ENCODE results near the gene OR4D11. TPM values are rescaled to one million over a fixed set of nuclear protein-coding genes. Genes with fewer than 3 reads are reported as not detected.

OR4D11 gene
- not detected for polyA plus RNA-seq (2013, experiment 1 of 2)
- not detected for polyA plus RNA-seq (2013, experiment 2 of 2)

DNA sequence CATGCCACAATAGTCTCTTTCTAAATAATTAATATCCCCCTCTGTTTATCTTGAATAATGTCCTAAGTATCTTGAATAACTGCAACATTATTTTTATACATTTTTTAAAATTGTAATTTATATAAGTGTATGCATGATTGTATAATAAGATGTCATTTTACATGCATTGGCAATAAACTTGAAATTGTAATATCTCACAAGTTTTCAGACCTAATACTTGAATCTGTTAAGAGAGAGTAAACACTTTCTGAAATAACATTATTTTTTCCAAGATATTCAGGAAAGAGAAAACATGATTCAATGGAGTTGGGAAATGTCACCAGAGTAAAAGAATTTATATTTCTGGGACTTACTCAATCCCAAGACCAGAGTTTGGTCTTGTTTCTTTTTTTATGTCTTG, at the start of gene OR4D11:
TSS of gene OR4D11 (plus strand) at position 301 of the 400 bp plus-strand sequence. CDS start at position 301, 0 bp downstream.
- Histone ChIP-seq H3K18ac (ENCODE audit: low read depth in 1 of 2, low read length in 2 of 2) (no peak within 1 kb of the TSS), H2BK120ac (ENCODE audit: low read depth, low read length) (no peak within 1 kb of the TSS), H3K4me1 (ENCODE audit: control insufficient read depth, insufficient read depth, low read depth, low read length) (no peaks in the 10 kb centered on the region), H3K79me1 (replicated peaks; ENCODE audit: low read length, poor library complexity, severe bottlenecking) (no peaks in the 10 kb centered on the region), H3K27ac (ENCODE audit: low read length, poor library complexity, severe bottlenecking) (no peak within 1 kb of the TSS), H3K4me3 (ENCODE audit: insufficient read depth in 1 of 2, low read depth in 1 of 2, low read length in 2 of 2) (no peak within 1 kb of the TSS), H4K91ac (ENCODE audit: low read length) (no peak within 1 kb of the TSS), H3K4ac (ENCODE audit: low read depth in 1 of 2, low read length in 2 of 2) (no peak within 1 kb of the TSS), H3K4me2 (ENCODE audit: low read length, poor library complexity, severe bottlenecking) (no peak within 1 kb of the TSS), H3K36me3 (ENCODE audit: control insufficient read depth in 1 of 2, insufficient read depth in 2 of 2, low read depth in 1 of 2, low read length in 2 of 2) (no peaks in the 10 kb centered on the region), H4K8ac (ENCODE audit: low read length) (no peak within 1 kb of the TSS), H3K14ac (ENCODE audit: low read length in 2 of 2) (no peak within 1 kb of the TSS), H2AK5ac (ENCODE audit: low read length, severe bottlenecking) (no peak within 1 kb of the TSS), H3K9ac (ENCODE audit: low read length) (no peak within 1 kb of the TSS), H3K27me3 (ENCODE audit: control insufficient read depth in 1 of 2, insufficient read depth in 1 of 2, low read length in 2 of 2) (no peaks in the 10 kb centered on the region), H2BK15ac (ENCODE audit: low read depth, poor library complexity, severe bottlenecking) (no peak within 1 kb of the TSS), H3K9me3 (ENCODE audit: control insufficient read depth, low read length) (no peaks in the 10 kb centered on the region), H2BK5ac (ENCODE audit: low read depth, low read length, poor library complexity, severe bottlenecking) (no peak within 1 kb of the TSS), H2BK12ac (ENCODE audit: low read length in 2 of 2) (no peak within 1 kb of the TSS), H2AFZ (ENCODE audit: low read depth, low read length) (no peak within 1 kb of the TSS), H3K23ac (ENCODE audit: low read length in 2 of 2) (no peak within 1 kb of the TSS)
- no peak for DNase-seq

DNA sequence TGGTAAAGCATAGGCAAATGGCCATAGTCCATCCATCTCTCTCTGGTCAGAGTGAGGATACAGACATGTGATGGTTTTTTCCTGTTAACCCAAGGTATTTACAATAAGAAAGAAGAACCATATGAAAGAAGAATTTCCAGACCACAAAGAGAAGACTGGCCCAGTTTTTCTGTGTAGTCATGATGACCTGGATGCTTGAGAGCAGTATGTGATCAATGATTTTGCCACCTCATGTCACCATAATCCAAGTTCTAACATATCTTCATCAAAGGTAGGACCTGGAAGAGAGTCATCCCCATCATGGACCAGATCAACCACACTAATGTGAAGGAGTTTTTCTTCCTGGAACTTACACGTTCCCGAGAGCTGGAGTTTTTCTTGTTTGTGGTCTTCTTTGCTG, 46.7 kb upstream of the OR4D11 start, which contains the start of gene OR4D6:
TSS of gene OR4D6 (plus strand) at position 301 of the 400 bp plus-strand sequence. CDS start at position 301, 0 bp downstream.
- no peak within 1 kb of the TSS for H3K4me2 ChIP-seq (ENCODE audit: low read length, poor library complexity, severe bottlenecking)
- H4K8ac ChIP-seq (ENCODE audit: low read length) = no peak within 1 kb of the TSS
- H3K27me3 ChIP-seq (ENCODE audit: control insufficient read depth in 1 of 2, insufficient read depth in 1 of 2, low read length in 2 of 2) = no peaks in the 10 kb centered on the region
- H3K4me3 ChIP-seq (ENCODE audit: insufficient read depth in 1 of 2, low read depth in 1 of 2, low read length in 2 of 2) = no peak within 1 kb of the TSS
- no peak for DNase-seq
- no CpG with 5 or more reads among the region's 2 CpGs for WGBS
- no peak within 1 kb of the TSS for H3K23ac ChIP-seq (ENCODE audit: low read length in 2 of 2)
- no peak within 1 kb of the TSS for H3K9ac ChIP-seq (ENCODE audit: low read length)
- no peaks in the 10 kb centered on the region for H3K4me1 ChIP-seq (ENCODE audit: control insufficient read depth, insufficient read depth, low read depth, low read length)
- H2AFZ ChIP-seq (ENCODE audit: low read depth, low read length) = no peak within 1 kb of the TSS
- no peak within 1 kb of the TSS for H2BK15ac ChIP-seq (ENCODE audit: low read depth, poor library complexity, severe bottlenecking)
- no peak within 1 kb of the TSS for H3K18ac ChIP-seq (ENCODE audit: low read depth in 1 of 2, low read length in 2 of 2)
- H3K9me3 ChIP-seq (ENCODE audit: control insufficient read depth, low read length) = no peaks in the 10 kb centered on the region
- H3K79me1 ChIP-seq (replicated peaks; ENCODE audit: low read length, poor library complexity, severe bottlenecking) = no peaks in the 10 kb centered on the region
- no peaks in the 10 kb centered on the region for H3K36me3 ChIP-seq (ENCODE audit: control insufficient read depth in 1 of 2, insufficient read depth in 2 of 2, low read depth in 1 of 2, low read length in 2 of 2)
- no peak within 1 kb of the TSS for H3K4ac ChIP-seq (ENCODE audit: low read depth in 1 of 2, low read length in 2 of 2)
- H2BK5ac ChIP-seq (ENCODE audit: low read depth, low read length, poor library complexity, severe bottlenecking) = no peak within 1 kb of the TSS
- no peak within 1 kb of the TSS for H4K91ac ChIP-seq (ENCODE audit: low read length)
- no peak within 1 kb of the TSS for H3K14ac ChIP-seq (ENCODE audit: low read length in 2 of 2)
- H2BK120ac ChIP-seq (ENCODE audit: low read depth, low read length) = no peak within 1 kb of the TSS
- H2BK12ac ChIP-seq (ENCODE audit: low read length in 2 of 2) = no peak within 1 kb of the TSS
- H2AK5ac ChIP-seq (ENCODE audit: low read length, severe bottlenecking) = no peak within 1 kb of the TSS
- H3K27ac ChIP-seq (ENCODE audit: low read length, poor library complexity, severe bottlenecking) = no peak within 1 kb of the TSS

DNA sequence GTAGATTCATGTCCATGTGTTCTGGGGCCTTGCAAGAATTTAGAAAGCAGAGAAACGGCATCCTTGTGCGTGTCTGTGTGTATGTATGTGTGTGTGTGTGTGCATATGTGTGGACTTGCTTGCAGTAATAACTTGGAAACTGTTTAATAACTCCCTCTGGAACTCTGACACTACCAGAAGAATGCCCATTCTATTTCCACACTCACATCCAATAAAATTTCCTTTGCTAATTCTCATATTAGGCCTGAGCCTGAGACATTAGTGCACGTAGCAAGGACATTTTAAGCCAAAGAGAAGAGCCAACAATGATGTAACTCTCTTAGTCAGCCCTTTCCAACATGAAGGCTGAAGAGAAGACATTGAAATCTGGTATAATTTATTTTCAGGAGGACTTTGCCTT, 43.5 kb upstream of the OR4D11 start:
- DNase-seq = no peak
- 50% methylated on average over 1 of the region's 3 CpGs for WGBS

DNA sequence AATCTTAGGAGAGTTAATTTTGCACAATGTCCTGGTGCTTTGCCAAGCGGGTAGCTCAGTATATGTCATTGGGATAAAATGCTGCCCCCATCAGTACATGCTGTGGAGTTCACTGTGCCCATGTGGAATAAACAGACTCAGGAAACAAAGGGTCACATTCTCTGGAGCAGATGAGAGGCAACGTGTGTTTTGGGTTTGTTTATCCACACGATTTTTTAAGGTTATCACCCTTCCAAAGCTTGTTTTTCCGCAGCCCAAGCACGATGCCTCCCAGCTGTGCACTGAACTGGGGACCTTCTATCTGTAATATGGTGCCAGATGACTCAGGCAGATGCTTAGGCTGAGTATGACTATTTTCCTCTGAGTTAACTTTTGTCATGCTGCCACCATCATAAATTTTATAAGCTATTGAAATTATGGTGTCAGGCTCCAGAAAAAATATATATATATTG, 40.2 kb upstream of the OR4D11 start:
- Histone ChIP-seq H2BK5ac (ENCODE audit: low read depth, low read length, poor library complexity, severe bottlenecking) (no peak overlapping the region), H2AFZ (ENCODE audit: low read depth, low read length) (no peak overlapping the region), H2BK12ac (ENCODE audit: low read length in 2 of 2) (no peak overlapping the region), H2AK5ac (ENCODE audit: low read length, severe bottlenecking) (no peak overlapping the region), H3K27ac (ENCODE audit: low read length, poor library complexity, severe bottlenecking) (no peak overlapping the region), H3K23ac (ENCODE audit: low read length in 2 of 2) (no peak overlapping the region), H3K27me3 (ENCODE audit: control insufficient read depth in 1 of 2, insufficient read depth in 1 of 2, low read length in 2 of 2) (no peaks in the 10 kb centered on the region), H4K8ac (ENCODE audit: low read length) (no peak overlapping the region), H3K4me1 (ENCODE audit: control insufficient read depth, insufficient read depth, low read depth, low read length) (no peaks in the 10 kb centered on the region), H3K4me2 (ENCODE audit: low read length, poor library complexity, severe bottlenecking) (no peak overlapping the region), H3K18ac (ENCODE audit: low read depth in 1 of 2, low read length in 2 of 2) (no peak overlapping the region), H3K79me1 (replicated peaks; ENCODE audit: low read length, poor library complexity, severe bottlenecking) (no peaks in the 10 kb centered on the region), H3K9ac (ENCODE audit: low read length) (peak overlapping the region; percentile 36), H3K4me3 (ENCODE audit: insufficient read depth in 1 of 2, low read depth in 1 of 2, low read length in 2 of 2) (peak overlapping the region in 1 of 2 experiments; percentile 59), H3K9me3 (ENCODE audit: control insufficient read depth, low read length) (no peaks in the 10 kb centered on the region), H3K36me3 (ENCODE audit: control insufficient read depth in 1 of 2, insufficient read depth in 2 of 2, low read depth in 1 of 2, low read length in 2 of 2) (no peaks in the 10 kb centered on the region), H3K14ac (ENCODE audit: low read length in 2 of 2) (no peak overlapping the region), H2BK15ac (ENCODE audit: low read depth, poor library complexity, severe bottlenecking) (no peak overlapping the region), H3K4ac (ENCODE audit: low read depth in 1 of 2, low read length in 2 of 2) (no peak overlapping the region), H2BK120ac (ENCODE audit: low read depth, low read length) (no peak overlapping the region), H4K91ac (ENCODE audit: low read length) (no peak overlapping the region)
- no peak for DNase-seq
- 62% methylated on average over 5 of the region's 5 CpGs for WGBS

More for the DNA sequence above, 43.5 kb upstream of the OR4D11 start:
- no peak overlapping the region for H2AFZ ChIP-seq (ENCODE audit: low read depth, low read length)
- no peaks in the 10 kb centered on the region for H3K79me1 ChIP-seq (replicated peaks; ENCODE audit: low read length, poor library complexity, severe bottlenecking)
- no peaks in the 10 kb centered on the region for H3K36me3 ChIP-seq (ENCODE audit: control insufficient read depth in 1 of 2, insufficient read depth in 2 of 2, low read depth in 1 of 2, low read length in 2 of 2)
- no peak overlapping the region for H3K4me2 ChIP-seq (ENCODE audit: low read length, poor library complexity, severe bottlenecking)
- H3K18ac ChIP-seq (ENCODE audit: low read depth in 1 of 2, low read length in 2 of 2) = no peak overlapping the region
- H3K14ac ChIP-seq (ENCODE audit: low read length in 2 of 2) = no peak overlapping the region
- H3K4me3 ChIP-seq (ENCODE audit: insufficient read depth in 1 of 2, low read depth in 1 of 2, low read length in 2 of 2) = no peak overlapping the region
- no peak overlapping the region for H3K9ac ChIP-seq (ENCODE audit: low read length)
- no peak overlapping the region for H4K91ac ChIP-seq (ENCODE audit: low read length)
- H3K27ac ChIP-seq (ENCODE audit: low read length, poor library complexity, severe bottlenecking) = no peak overlapping the region
- no peak overlapping the region for H4K8ac ChIP-seq (ENCODE audit: low read length)
- H2BK5ac ChIP-seq (ENCODE audit: low read depth, low read length, poor library complexity, severe bottlenecking) = no peak overlapping the region
- H2BK120ac ChIP-seq (ENCODE audit: low read depth, low read length) = no peak overlapping the region
- H3K4ac ChIP-seq (ENCODE audit: low read depth in 1 of 2, low read length in 2 of 2) = no peak overlapping the region
- H3K27me3 ChIP-seq (ENCODE audit: control insufficient read depth in 1 of 2, insufficient read depth in 1 of 2, low read length in 2 of 2) = no peaks in the 10 kb centered on the region
- H2BK12ac ChIP-seq (ENCODE audit: low read length in 2 of 2) = no peak overlapping the region
- H3K4me1 ChIP-seq (ENCODE audit: control insufficient read depth, insufficient read depth, low read depth, low read length) = no peaks in the 10 kb centered on the region
- H2BK15ac ChIP-seq (ENCODE audit: low read depth, poor library complexity, severe bottlenecking) = no peak overlapping the region
- no peaks in the 10 kb centered on the region for H3K9me3 ChIP-seq (ENCODE audit: control insufficient read depth, low read length)
- H3K23ac ChIP-seq (ENCODE audit: low read length in 2 of 2) = no peak overlapping the region
- no peak overlapping the region for H2AK5ac ChIP-seq (ENCODE audit: low read length, severe bottlenecking)

Measured in mesenchymal stem cell (in vitro differentiated cells and primary cell).